HG02642 (cell line): ENCODE measurements around the gene TPBGL.

ENCODE experiments used
- ATAC-seq: cut with Tn5 transposase; IDR thresholded peaks from one replicate; pipeline ENCODE4 v1.9.1; 2021; ENCODE audit warnings: mild to moderate bottlenecking; ENCODE audit not compliant: unreplicated experiment, poor library complexity

The TPBGL gene, protein sequence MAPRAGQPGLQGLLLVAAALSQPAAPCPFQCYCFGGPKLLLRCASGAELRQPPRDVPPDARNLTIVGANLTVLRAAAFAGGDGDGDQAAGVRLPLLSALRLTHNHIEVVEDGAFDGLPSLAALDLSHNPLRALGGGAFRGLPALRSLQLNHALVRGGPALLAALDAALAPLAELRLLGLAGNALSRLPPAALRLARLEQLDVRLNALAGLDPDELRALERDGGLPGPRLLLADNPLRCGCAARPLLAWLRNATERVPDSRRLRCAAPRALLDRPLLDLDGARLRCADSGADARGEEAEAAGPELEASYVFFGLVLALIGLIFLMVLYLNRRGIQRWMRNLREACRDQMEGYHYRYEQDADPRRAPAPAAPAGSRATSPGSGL

GRCh38 chr11:75240311-75241035 is at the start of gene TPBGL:
Gene TPBGL, plus strand, starts transcription at chr11:75240774. Its CDS starts 276 bp downstream, at chr11:75241050.
- ATAC-seq: no peak

DNA sequence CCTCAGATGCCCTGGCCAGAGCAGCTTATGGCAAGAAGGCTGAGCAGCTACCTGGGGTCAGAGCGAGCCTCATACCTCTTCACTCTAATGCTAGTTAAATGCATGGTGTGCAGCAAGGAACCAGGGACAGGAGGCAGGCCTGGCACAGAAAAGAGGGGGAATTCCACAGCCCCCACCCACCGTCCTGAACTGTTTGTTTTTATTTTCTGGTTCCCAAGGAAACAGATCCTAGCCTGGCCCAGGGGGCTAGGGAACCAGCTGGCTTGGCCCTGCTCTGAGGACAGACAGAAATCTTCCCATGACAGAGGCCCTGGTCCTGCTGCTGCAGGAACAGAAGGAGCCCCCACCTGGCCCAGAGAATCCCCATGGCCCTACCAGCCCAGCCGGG is 49.2 kb upstream of the TPBGL start:
- no peak for ATAC-seq

DNA sequence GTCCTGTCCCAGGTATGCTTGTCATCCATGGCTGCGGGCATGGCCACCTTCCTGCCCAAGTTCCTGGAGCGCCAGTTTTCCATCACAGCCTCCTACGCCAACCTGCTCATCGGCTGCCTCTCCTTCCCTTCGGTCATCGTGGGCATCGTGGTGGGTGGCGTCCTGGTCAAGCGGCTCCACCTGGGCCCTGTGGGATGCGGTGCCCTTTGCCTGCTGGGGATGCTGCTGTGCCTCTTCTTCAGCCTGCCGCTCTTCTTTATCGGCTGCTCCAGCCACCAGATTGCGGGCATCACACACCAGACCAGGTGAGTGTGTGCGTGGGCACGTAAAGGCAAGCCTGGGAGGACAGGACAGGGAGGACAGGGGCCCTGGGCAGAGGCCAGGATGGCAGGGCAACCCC is 47.3 kb upstream of the TPBGL start:
- ATAC-seq: no peak

DNA sequence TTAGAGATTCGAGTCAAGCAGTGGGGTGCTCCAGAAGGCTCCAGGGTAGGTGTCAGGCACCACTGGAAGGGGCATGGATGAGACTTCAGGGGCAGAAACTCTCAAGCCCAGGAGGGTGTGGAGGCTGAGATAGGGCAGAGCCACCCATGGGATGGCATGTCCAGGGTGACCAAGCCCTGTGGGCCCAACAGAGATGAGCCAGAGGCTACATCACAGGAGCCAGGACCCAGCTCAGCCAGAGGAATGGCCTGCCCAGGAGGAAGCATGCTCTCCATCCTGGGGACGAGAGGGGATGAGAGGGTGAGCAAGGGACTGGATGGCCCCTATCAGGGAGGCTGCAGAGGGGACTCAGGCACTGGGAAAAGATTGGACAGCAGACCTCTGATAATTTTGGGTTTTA is 46.9 kb upstream of the TPBGL start:
- ATAC-seq: no peak

GRCh38 chr11:75194147-75194546 is 46.4 kb upstream of the TPBGL start:
- no peak for ATAC-seq

- no peak for ATAC-seq
Observed at GRCh38 chr11:75195167-75195962, 45.2 kb upstream of the TPBGL start.

DNA sequence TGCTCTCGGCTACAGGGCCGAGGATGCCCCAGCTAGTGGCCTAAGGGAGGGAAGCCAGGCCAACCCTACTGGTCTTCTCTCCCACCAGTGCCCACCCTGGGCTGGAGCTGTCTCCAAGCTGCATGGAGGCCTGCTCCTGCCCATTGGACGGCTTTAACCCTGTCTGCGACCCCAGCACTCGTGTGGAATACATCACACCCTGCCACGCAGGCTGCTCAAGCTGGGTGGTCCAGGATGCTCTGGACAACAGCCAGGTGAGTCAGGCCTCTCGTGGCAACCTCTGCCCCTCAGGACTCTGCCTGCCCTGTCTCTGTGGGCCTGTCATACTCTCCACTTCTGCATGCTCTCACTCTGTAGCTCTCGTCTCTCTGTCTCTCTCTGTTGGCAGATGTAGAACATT is 44.1 kb upstream of the TPBGL start:
- ATAC-seq: no peak

- no peak for ATAC-seq
Observed at GRCh38 chr11:75197512-75198277, 42.9 kb upstream of the TPBGL start.

GRCh38 chr11:75198278-75198973 is 42.1 kb upstream of the TPBGL start:
- ATAC-seq: no peak

DNA sequence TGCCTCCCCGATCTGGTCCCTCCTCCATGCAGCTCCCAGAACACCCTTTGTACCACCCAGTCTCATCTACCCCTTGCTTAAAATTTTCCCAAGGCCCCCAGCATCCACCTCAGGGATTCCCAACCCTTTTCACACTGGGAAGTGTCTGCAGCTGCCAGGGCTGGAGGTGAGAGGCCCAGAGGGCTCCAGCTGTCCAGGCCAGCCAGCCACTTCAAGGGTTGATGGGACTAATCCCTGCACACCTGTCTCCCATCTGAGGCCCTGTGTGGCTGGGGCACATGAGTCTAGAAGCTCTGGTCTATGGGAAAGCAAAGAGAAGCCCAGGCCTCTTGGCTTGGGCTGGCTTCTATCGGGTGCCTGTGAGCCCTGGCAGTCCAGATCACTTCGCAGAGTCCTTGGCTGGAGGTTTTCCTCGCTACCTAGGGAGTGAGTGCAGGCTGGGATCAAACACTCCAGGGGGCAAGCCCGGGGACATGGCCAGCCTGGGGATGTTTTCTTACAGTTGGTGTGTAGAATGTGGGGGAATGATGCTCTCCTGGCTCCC is 41.1 kb upstream of the TPBGL start:
- no peak for ATAC-seq

DNA sequence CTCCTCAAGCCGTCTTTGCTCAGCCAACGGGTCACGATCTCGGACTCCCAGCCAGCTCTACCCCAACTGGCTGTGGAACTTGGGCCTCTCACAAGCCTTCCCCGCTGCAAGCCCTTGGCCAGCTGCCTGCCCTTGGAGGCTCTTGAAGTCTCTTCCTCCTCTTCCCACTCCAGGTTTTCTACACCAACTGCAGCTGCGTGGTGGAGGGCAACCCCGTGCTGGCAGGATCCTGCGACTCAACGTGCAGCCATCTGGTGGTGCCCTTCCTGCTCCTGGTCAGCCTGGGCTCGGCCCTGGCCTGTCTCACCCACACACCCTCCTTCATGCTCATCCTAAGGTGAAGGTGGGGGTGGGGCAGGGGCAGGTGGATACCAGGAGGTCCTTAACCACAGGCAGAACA is 40.5 kb upstream of the TPBGL start:
- ATAC-seq: no peak

DNA sequence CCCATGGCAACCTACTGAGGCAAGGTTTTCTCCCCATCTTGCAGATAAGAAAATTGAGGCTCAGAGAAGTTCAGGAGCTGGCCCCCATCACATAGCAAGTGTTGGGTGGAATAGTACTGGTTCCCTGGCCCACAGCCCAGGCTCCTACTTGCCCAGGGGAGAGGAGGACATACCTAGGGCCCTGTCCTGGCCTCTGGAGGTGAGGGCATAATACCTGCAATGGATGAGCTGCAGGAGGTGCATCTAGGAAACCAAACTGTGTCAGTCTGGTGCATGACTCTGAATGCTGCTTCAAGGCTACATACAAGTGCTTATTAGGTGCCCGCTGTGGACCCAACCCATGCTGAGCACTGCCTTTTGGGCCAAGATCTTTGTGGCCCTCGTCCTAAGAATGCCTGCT is 40.0 kb upstream of the TPBGL start:
- no peak for ATAC-seq

DNA sequence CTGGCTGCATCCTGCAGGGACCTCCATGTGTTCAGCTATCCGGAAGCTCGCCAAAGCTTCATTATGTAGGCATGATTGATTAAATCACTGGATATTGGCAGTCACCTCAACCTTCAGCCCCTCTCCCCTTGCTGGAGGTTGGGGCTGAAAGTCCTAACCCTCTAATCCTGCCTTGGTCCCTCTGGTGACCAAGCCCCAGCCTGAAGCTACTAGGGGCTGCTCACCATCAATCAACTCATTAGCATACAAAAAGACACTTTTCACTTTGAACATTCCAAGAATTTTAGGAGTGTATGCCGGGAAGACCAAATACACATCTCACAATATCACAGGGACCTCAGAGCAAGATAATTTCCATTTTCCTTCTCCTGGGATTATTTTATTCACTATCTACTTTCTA is 38.8 kb upstream of the TPBGL start:
- ATAC-seq: no peak

DNA sequence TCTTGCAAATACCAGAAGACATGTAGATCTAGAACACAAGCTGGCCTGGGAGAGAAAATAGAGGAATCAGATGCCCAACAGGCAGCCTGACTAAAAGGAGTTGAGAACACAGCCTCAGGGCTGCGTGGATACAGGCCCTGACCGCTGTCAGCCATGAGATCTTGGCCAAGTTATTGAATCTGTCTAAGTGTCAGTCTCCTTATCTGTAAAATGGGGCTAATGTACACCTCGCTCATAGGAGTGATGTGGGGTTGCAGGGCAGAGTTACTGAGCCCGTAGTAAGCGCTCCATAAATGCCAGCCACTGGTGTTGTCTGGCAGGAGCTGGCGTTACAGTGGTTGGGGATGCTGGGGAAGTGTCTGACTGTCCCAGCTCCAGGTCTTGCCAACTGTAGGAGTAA is 38.4 kb upstream of the TPBGL start:
- no peak for ATAC-seq

- ATAC-seq: no peak
Observed at GRCh38 chr11:75203138-75203537, 37.4 kb upstream of the TPBGL start.

- no peak for ATAC-seq
Observed at GRCh38 chr11:75203641-75204011, 36.9 kb upstream of the TPBGL start.

GRCh38 chr11:75204012-75204674 is 36.4 kb upstream of the TPBGL start:
- no peak for ATAC-seq

DNA sequence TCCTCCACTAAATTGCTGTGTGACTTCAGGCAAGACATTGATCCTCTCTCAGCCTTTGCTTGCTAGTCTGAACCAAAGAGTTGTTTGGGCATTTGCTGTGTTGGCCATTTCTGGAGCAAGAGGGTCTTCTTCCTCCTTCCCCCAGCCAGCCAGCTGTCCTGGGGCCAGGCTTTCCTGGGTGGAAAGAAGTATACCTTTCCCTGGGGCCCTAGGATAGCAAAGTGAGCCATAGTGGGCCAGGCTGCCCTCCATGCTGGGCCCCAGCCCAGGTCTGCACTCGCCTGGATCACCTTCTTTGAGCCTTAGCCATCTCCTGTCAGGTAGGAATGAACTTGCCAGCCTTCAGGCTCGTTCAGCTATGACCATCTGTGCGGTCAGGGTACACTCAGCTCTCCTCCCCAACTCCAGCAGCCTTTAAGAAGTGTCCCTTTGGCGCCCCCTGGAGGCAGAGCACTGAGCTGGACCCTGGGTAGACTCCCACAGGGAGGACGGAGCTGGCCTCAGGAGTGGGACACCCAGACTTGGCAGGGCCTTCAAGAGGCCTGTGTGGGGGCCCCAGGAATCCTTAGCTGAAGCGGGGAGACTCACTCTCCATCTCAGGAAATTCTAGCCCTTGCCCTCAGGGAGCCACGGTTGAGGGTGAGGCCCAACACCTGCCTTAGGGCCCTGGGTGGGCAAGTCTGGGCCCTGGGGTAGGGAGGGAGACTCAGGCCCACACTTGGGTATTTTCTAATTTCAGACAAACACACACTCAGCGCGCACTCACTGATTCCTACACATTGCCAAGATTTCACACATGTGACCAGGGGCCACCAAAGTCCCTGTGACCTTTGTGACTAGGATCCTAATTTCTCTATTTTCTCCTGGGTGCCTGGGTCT is 35.6 kb upstream of the TPBGL start:
- ATAC-seq: peak; percentile 80
